Activated CD4-positive, alpha-beta T cell treated with anti-CD3 and anti-CD28 coated beads, Interleukin-2, amount 10 ng/mL, durations not matched to agents 7 days and 5 days (primary cell): Measurements from ENCODE around the gene NTN3. TPM values are rescaled to one million over a fixed set of nuclear protein-coding genes. Genes with fewer than 3 reads are reported as not detected.
"Not testable (repeated sequence)": the region's sequence is repeated elsewhere in the genome, so short reads cannot be mapped to it uniquely, and the experiment has no call there.

Experiments used
- CTCF ChIA-PET: fragments of 350-600 bp; sonication (Branson Sonifier 250); formaldehyde crosslinking; loops from one replicate; lab custom pipeline; 2021; ENCODE audit warnings: antibody characterized with exemption; lab: Charles Lee
- POLR2A ChIA-PET: fragments of 350-600 bp; sonication (Branson Sonifier 250); formaldehyde crosslinking; loops from one replicate; lab custom pipeline; 2021; ENCODE audit warnings: antibody characterized with exemption; lab: Charles Lee
- DNase-seq: peaks from one replicate; pipeline ENCODE4 v3.0.0-alpha.2; 2020
- H3K27ac Mint-ChIP-seq: one replicate; pipeline ENCODE4 v1.8.0; 2021; ENCODE audit warnings: mild to moderate bottlenecking, moderate library complexity, mixed read lengths
- H3K27me3 Mint-ChIP-seq: one replicate; pipeline ENCODE4 v1.8.0; 2021; ENCODE audit warnings: mixed read lengths
- H3K36me3 Mint-ChIP-seq: one replicate; pipeline ENCODE4 v1.8.0; 2021; ENCODE audit warnings: low read depth, mixed read lengths
- H3K4me1 Mint-ChIP-seq: one replicate; pipeline ENCODE4 v1.8.0; 2021; ENCODE audit warnings: mixed read lengths
- H3K4me3 Mint-ChIP-seq: one replicate; pipeline ENCODE4 v1.8.0; 2021; ENCODE audit warnings: mild to moderate bottlenecking, moderate library complexity, mixed read lengths
- H3K9me3 Mint-ChIP-seq: one replicate; pipeline ENCODE4 v1.8.0; 2021; ENCODE audit warnings: mixed read lengths
- total RNA-seq, 2 experiments: library from RNA; stranded (reverse); gene quantifications; one replicate each; pipeline ENCODE4 v1.2.3, GENCODE V29; 2021

Gene NTN3
- total RNA-seq, 2 experiments from 2014 or later: not detected

DNA sequence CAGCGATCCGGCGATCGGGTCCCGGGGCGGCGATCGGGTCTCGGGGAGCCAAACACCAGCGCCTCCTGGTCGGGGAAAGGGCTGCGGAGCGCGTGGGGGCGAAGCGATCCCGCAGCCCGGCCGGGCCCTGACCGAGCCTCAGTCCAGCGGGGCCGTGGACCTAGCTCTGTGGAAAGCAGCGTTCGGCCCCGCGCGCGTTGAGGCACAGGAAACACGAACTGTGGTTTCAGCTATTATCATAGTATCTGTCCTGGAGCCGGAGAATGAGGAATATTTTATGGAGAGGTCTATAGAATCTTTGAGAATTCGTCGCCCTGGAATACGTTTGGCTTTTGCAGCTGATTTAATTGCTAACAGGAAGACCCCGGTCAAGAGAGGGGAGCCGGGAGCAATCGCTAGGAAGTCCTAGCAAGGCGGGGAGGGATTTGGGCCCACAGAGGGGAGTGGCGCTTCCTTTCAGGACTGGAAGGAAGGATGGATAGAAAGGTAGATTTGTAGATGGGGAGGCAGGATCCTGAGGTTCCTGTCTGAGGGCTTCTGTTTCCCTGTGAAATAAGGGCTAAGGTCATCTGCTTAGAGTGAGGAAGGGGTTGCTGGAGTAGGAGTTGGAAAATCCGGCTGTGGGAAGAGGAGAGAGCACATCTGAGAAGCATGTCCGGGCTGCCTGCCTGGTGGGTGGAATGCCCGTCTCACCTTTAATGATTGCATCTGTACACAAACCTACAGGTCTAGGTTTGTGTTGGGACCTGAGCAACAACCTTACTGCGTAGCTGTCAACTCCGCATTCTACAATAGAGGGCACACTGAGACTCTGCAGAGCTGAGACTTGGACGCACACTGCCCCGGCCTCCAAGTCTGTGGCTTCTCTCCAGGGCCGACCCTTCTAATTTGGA is 41.1 kb upstream of the NTN3 start:
- ChIA-PET CTCF (interaction anchor here (0.7 to 2.5 kb wide), 4 partner anchors 11 to 235 kb away, joined by 3 to 9 read pairs (median 6); no protein-coding TSS in a partner anchor), POLR2A (interaction anchor here (0.6 kb wide), 1 partner anchor 19 kb away, joined by 8 read pairs; no protein-coding TSS in a partner anchor)
- DNase-seq: peak; percentile 34
- Mint-ChIP-seq H3K4me1 (peaks cover 42% of the 10 kb centered on the region), H3K27me3 (no peaks in the 10 kb centered on the region), H3K4me3 (peak overlapping the region; percentile 94), H3K27ac (peak overlapping the region; percentile 86), H3K36me3 (peaks cover 30% of the 10 kb centered on the region), H3K9me3 (no peaks in the 10 kb centered on the region)

DNA sequence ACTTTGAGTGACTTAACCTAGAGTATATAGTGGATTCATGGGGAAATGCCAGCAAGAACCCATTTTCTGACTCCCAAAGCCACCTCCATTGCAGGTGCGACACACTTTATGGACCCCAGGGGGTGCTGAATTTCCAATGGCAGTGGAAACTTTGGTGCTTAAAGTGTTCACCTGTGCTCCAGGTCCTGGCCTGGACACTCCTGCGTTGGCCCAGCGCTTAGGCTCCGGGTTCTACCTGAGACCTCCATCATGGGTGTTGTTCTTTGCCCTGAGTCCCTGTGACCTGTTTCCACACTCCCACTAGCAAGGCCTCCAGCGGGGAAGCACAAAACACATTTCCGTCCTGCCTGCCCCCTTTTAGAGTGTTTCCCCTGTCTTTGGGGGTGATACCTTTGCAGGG is 38.8 kb upstream of the NTN3 start:
- Mint-ChIP-seq H3K9me3 (no peaks in the 10 kb centered on the region), H3K27ac (no peak overlapping the region), H3K36me3 (peaks cover 48% of the 10 kb centered on the region), H3K4me3 (no peak overlapping the region), H3K27me3 (no peaks in the 10 kb centered on the region), H3K4me1 (peaks cover 39% of the 10 kb centered on the region)
- CTCF ChIA-PET: no interaction called here
- no peak for DNase-seq
- POLR2A ChIA-PET: no interaction called here

- H3K36me3 Mint-ChIP-seq: peaks cover 52% of the 10 kb centered on the region
- CTCF ChIA-PET: no interaction called here
- DNase-seq: no peak
- H3K4me1 Mint-ChIP-seq: peaks cover 32% of the 10 kb centered on the region
- H3K27ac Mint-ChIP-seq: peak overlapping the region; percentile 60
- H3K27me3 Mint-ChIP-seq: no peaks in the 10 kb centered on the region
- H3K9me3 Mint-ChIP-seq: no peaks in the 10 kb centered on the region
- no peak overlapping the region for H3K4me3 Mint-ChIP-seq
- POLR2A ChIA-PET: no interaction called here
Observed at GRCh38 chr16:2432801-2433505, 38.1 kb upstream of the NTN3 start.

GRCh38 chr16:2435236-2435635 is 35.9 kb upstream of the NTN3 start:
- H3K27ac Mint-ChIP-seq, CTCF ChIA-PET, H3K9me3 Mint-ChIP-seq, H3K4me3 Mint-ChIP-seq, DNase-seq, H3K27me3 Mint-ChIP-seq: not testable (repeated sequence)
- H3K4me1 Mint-ChIP-seq: peaks cover 34% of the 10 kb centered on the region
- peaks cover 67% of the 10 kb centered on the region for H3K36me3 Mint-ChIP-seq
- POLR2A ChIA-PET: interaction anchor here (0.6 kb wide), 1 partner anchor 498 kb away, joined by 3 read pairs; no protein-coding TSS in a partner anchor

DNA sequence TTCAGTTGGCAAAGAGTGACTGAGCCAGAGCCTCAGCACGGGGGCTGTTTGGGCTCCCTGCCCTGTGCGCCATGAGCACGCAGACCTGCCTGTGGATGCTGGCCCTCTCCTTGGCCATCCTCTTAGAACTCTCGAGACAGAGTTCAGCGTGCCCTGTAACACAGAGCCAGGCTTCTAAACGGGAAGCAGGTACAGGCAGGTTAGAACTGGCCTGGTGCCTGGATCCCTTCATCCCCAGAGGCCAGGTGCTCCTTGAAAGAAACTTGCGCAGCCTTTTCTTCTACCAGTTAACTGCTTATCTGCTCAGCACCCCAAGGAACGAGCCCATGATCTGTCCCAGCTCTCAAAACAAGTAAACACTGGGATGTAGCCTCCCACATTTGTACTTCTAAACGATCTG is 35.0 kb upstream of the NTN3 start:
- DNase-seq: no peak
- CTCF ChIA-PET: no interaction called here
- no peak overlapping the region for H3K4me3 Mint-ChIP-seq
- H3K36me3 Mint-ChIP-seq: peaks cover 63% of the 10 kb centered on the region
- H3K27ac Mint-ChIP-seq: no peak overlapping the region
- no peaks in the 10 kb centered on the region for H3K9me3 Mint-ChIP-seq
- POLR2A ChIA-PET: no interaction called here
- H3K4me1 Mint-ChIP-seq: peaks cover 26% of the 10 kb centered on the region
- H3K27me3 Mint-ChIP-seq: no peaks in the 10 kb centered on the region

- no peak overlapping the region for H3K4me3 Mint-ChIP-seq
- H3K36me3 Mint-ChIP-seq: peaks cover 64% of the 10 kb centered on the region
- no peaks in the 10 kb centered on the region for H3K9me3 Mint-ChIP-seq
- H3K27ac Mint-ChIP-seq: peak overlapping the region; percentile 36
- CTCF ChIA-PET: no interaction called here
- POLR2A ChIA-PET: interaction anchor here (0.6 kb wide), 1 partner anchor 83 kb away, joined by 3 read pairs; the partner anchor contains the start of gene AMDHD2
- peaks cover 24% of the 10 kb centered on the region for H3K4me1 Mint-ChIP-seq
- DNase-seq: no peak
- no peaks in the 10 kb centered on the region for H3K27me3 Mint-ChIP-seq
Observed at GRCh38 chr16:2437032-2437790, 33.9 kb upstream of the NTN3 start.

GRCh38 chr16:2438121-2438520 is 33.0 kb upstream of the NTN3 start:
- Mint-ChIP-seq H3K27ac (peak overlapping the region; percentile 9), H3K4me3 (no peak overlapping the region), H3K36me3 (peaks cover 58% of the 10 kb centered on the region), H3K27me3 (no peaks in the 10 kb centered on the region), H3K4me1 (peaks cover 18% of the 10 kb centered on the region), H3K9me3 (no peaks in the 10 kb centered on the region)
- CTCF ChIA-PET: no interaction called here
- POLR2A ChIA-PET: no interaction called here
- DNase-seq: no peak

- Mint-ChIP-seq H3K27me3 (no peaks in the 10 kb centered on the region), H3K4me1 (peaks cover 13% of the 10 kb centered on the region), H3K27ac (peak overlapping the region; percentile 64), H3K36me3 (peaks cover 58% of the 10 kb centered on the region), H3K9me3 (no peaks in the 10 kb centered on the region), H3K4me3 (no peak overlapping the region)
- POLR2A ChIA-PET: no interaction called here
- DNase-seq: no peak
- CTCF ChIA-PET: interaction anchor here (0.9 to 1.7 kb wide), 5 partner anchors 10 to 62 kb away, joined by 3 to 6 read pairs (median 3); partner anchors contain the start of genes TBC1D24 and TEDC2
Observed at GRCh38 chr16:2439598-2439997, 31.5 kb upstream of the NTN3 start.

DNA sequence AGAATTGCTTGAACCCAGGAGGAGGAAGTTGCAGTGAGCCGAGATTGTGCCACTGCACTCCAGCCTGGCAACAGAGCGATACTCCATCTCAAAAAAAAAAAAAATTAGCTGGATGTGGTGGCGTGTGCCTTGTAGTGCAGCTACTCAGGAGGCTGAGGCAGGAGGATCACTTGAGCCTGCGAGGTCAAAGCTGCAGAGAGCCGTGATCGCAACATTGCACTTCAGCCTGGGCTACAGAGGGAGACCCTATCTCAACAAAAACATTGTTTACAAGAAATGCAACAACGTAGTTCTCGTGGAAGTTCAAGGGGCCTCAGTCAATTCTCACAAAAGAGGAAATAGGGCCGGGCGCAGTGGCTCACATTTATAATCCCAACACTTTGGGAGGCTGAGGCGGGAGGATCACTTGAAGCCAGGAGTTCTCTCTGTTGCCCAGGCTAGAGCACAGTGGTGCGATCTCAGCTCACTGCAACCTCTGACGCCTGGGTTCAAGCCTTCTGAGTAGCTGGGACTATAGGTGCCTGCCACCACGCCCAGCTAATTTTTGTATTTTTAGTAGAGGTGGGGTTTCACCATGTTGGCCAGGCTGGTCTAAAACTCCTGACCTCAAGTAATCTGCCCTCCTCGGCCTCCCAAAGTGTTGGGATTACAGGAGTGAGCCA is 29.8 kb upstream of the NTN3 start:
- not testable (repeated sequence) for H3K27ac Mint-ChIP-seq, DNase-seq, H3K4me3 Mint-ChIP-seq, H3K9me3 Mint-ChIP-seq, H3K27me3 Mint-ChIP-seq
- ChIA-PET CTCF (interaction anchor here (1.2 to 1.5 kb wide), 3 partner anchors 8 to 33 kb away, joined by 3 to 9 read pairs (median 6); partner anchors contain the start of genes CCNF and TBC1D24), POLR2A (interaction anchor here (0.6 kb wide), 1 partner anchor 194 kb away, joined by 4 read pairs; no protein-coding TSS in a partner anchor)
- peaks cover 13% of the 10 kb centered on the region for H3K4me1 Mint-ChIP-seq
- H3K36me3 Mint-ChIP-seq: peaks cover 62% of the 10 kb centered on the region

- no peak for DNase-seq
- Mint-ChIP-seq H3K9me3 (no peaks in the 10 kb centered on the region), H3K4me1 (peaks cover 13% of the 10 kb centered on the region), H3K4me3 (no peak overlapping the region), H3K36me3 (peaks cover 61% of the 10 kb centered on the region), H3K27me3 (no peaks in the 10 kb centered on the region), H3K27ac (peak overlapping the region; percentile 50)
- CTCF ChIA-PET: interaction anchor here (1.2 kb wide), 1 partner anchor 13 kb away, joined by 3 read pairs; no protein-coding TSS in a partner anchor
- POLR2A ChIA-PET: no interaction called here
Observed at GRCh38 chr16:2443555-2443954, 27.5 kb upstream of the NTN3 start.

DNA sequence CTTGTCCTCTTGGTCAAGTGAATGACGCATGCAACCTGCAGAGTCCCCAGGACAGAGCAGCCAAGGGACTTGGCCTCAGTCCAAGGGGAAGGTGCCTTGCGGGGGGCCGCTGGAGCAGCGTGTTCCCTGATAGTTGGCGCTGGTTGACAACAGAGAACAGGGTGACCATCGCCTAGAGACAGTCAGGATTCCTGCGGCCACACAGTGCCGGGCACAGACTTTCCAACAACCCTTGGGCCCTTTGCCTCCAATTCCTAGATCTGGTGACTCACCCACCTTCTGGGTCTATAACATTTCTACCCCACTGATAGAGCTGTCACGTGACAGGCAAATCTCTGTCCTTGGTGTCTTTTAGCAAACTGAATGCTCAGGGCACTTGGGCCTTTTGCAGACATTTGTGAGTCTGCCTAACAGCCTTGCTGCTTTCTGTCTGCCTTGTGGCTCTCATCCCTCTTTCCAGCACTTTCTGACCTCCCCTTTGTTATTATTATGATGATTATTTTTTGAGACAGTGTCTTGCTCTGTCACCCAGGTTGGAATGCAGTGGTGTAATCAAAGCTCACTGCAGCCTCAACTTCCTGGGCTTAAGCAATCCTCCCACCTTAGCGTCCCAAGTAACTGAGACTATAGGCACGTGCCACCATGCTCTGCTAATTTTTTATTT is 23.0 kb upstream of the NTN3 start:
- H3K9me3 Mint-ChIP-seq: no peaks in the 10 kb centered on the region
- H3K36me3 Mint-ChIP-seq: peaks cover 67% of the 10 kb centered on the region
- POLR2A ChIA-PET: interaction anchor here (0.5 kb wide), 1 partner anchor 19 kb away, joined by 8 read pairs; the partner anchor contains the start of gene CCNF
- no peaks in the 10 kb centered on the region for H3K4me1 Mint-ChIP-seq
- DNase-seq: no peak
- CTCF ChIA-PET: no interaction called here
- H3K4me3 Mint-ChIP-seq: no peak overlapping the region
- H3K27me3 Mint-ChIP-seq: no peaks in the 10 kb centered on the region
- H3K27ac Mint-ChIP-seq: no peak overlapping the region
